Duodenal mucosa (tissue), 2 donors: ENCODE measurements around the gene RICTOR.
A peak's percentile ranks its signal among the peaks of the same experiment; 100 is the strongest.
"Not testable (repeated sequence)": the region's sequence is repeated elsewhere in the genome, so short reads cannot be mapped to it uniquely, and the experiment has no call there.

Source experiments
- H3K27ac ChIP-seq: one replicate; pipeline ENCODE4 v1.7.0; 2013; ENCODE audit warnings: low read depth, low read length
- H3K27me3 ChIP-seq, 2 donors: one replicate each; pipeline ENCODE4 v1.7.0; 2013; ENCODE audit warnings: low read length in 2 of 2, control low read depth in 1 of 2; ENCODE audit not compliant: insufficient read depth in 2 of 2, control insufficient read depth in 1 of 2
- H3K36me3 ChIP-seq, 2 donors: one replicate each; pipeline ENCODE4 v1.7.0; 2013; ENCODE audit warnings: low read length in 2 of 2, control low read depth in 1 of 2; ENCODE audit not compliant: insufficient read depth in 2 of 2, control insufficient read depth in 1 of 2
- H3K4me1 ChIP-seq, 2 donors: one replicate each; pipeline ENCODE4 v1.7.0; 2013; ENCODE audit warnings: low read length in 2 of 2, control low read depth in 1 of 2; ENCODE audit not compliant: insufficient read depth in 2 of 2, control insufficient read depth in 1 of 2
- H3K4me3 ChIP-seq, 2 donors: one replicate each; pipeline ENCODE4 v1.7.0; 2013; ENCODE audit warnings: low read length in 2 of 2, low read depth in 1 of 2
- H3K9ac ChIP-seq, 2 donors: one replicate each; pipeline ENCODE4 v1.7.0; 2013; ENCODE audit warnings: low read length in 2 of 2, low read depth in 1 of 2
- H3K9me3 ChIP-seq, 2 donors: one replicate each; pipeline ENCODE4 v1.7.0; 2013; ENCODE audit warnings: low read length in 2 of 2, control low read depth in 1 of 2; ENCODE audit not compliant: control insufficient read depth in 1 of 2

The RICTOR gene

DNA sequence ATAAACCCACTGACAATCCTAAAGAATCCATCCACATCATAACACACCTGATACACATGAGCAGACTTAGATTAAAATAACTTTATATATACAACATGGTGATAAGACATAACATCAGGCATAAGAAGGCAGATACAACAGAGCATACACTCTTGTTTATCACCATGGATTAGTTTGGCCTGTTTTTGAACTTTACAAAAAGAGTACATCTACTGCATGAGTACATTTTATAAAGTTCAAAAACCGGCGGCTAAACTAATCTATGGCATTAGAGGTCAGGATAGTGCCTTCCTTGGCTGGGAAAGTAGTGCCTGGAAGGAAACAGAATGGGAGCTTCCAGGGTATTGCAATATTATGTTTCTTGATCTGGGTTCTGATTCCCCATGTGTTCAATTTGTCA, 15.1 kb downstream of the RICTOR start:
- no peaks in the 10 kb centered on the region for H3K9me3 ChIP-seq
- no peak overlapping the region for H3K4me3 ChIP-seq
- H3K27me3 ChIP-seq: no peaks in the 10 kb centered on the region
- no peak overlapping the region for H3K27ac ChIP-seq
- H3K9ac ChIP-seq: no peak overlapping the region
- H3K36me3 ChIP-seq: no peaks in the 10 kb centered on the region
- H3K4me1 ChIP-seq: peaks cover 18 to 19% of the 10 kb centered on the region in 2 donors

GRCh38 chr5:39058178-39058921, 15.8 kb downstream of the RICTOR start:
- no peaks in the 10 kb centered on the region for H3K27me3 ChIP-seq
- no peaks in the 10 kb centered on the region for H3K36me3 ChIP-seq
- peaks cover 14 to 17% of the 10 kb centered on the region in 2 donors for H3K4me1 ChIP-seq
- no peak overlapping the region for H3K9ac ChIP-seq
- no peaks in the 10 kb centered on the region for H3K9me3 ChIP-seq
- no peak overlapping the region for H3K27ac ChIP-seq
- peak overlapping the region; percentile 58 for H3K4me3 ChIP-seq

- H3K4me1 ChIP-seq: peaks cover 9 to 12% of the 10 kb centered on the region in 2 donors
- H3K9me3 ChIP-seq: no peaks in the 10 kb centered on the region
- H3K4me3 ChIP-seq: peak overlapping the region; percentile 58
- H3K9ac ChIP-seq: no peak overlapping the region
- H3K36me3 ChIP-seq: no peaks in the 10 kb centered on the region
- H3K27ac ChIP-seq: no peak overlapping the region
- no peaks in the 10 kb centered on the region for H3K27me3 ChIP-seq
Measured at GRCh38 chr5:39057734-39058133, 16.5 kb downstream of the RICTOR start.

GRCh38 chr5:39055768-39056398, 18.3 kb downstream of the RICTOR start:
- Histone ChIP-seq H3K9ac (no peak overlapping the region), H3K36me3 (no peaks in the 10 kb centered on the region), H3K4me1 (peaks cover 4 to 6% of the 10 kb centered on the region in 2 donors), H3K9me3 (no peaks in the 10 kb centered on the region), H3K4me3 (no peak overlapping the region), H3K27me3 (no peaks in the 10 kb centered on the region), H3K27ac (no peak overlapping the region)

GRCh38 chr5:39055027-39055767, 19.0 kb downstream of the RICTOR start:
- Histone ChIP-seq H3K9me3 (no peaks in the 10 kb centered on the region), H3K4me3 (no peak overlapping the region), H3K9ac (no peak overlapping the region), H3K36me3 (no peaks in the 10 kb centered on the region), H3K27ac (no peak overlapping the region), H3K4me1 (peaks cover 4 to 6% of the 10 kb centered on the region in 2 donors), H3K27me3 (no peaks in the 10 kb centered on the region)

GRCh38 chr5:39053189-39053588, 21.0 kb downstream of the RICTOR start:
- no peak overlapping the region for H3K27ac ChIP-seq
- H3K36me3 ChIP-seq: no peaks in the 10 kb centered on the region
- no peak overlapping the region for H3K9ac ChIP-seq
- no peaks in the 10 kb centered on the region for H3K27me3 ChIP-seq
- no peak overlapping the region for H3K4me3 ChIP-seq
- peaks cover 0 to 6% of the 10 kb centered on the region in 2 donors for H3K4me1 ChIP-seq
- no peaks in the 10 kb centered on the region for H3K9me3 ChIP-seq

GRCh38 chr5:39052141-39052540, 22.1 kb downstream of the RICTOR start:
- Histone ChIP-seq H3K27me3 (no peaks in the 10 kb centered on the region), H3K36me3 (no peaks in the 10 kb centered on the region), H3K9ac (no peak overlapping the region), H3K9me3 (no peaks in the 10 kb centered on the region), H3K4me1 (peaks cover 0 to 6% of the 10 kb centered on the region in 2 donors), H3K27ac (no peak overlapping the region), H3K4me3 (no peak overlapping the region)

- Histone ChIP-seq H3K9me3 (no peaks in the 10 kb centered on the region), H3K4me3 (no peak overlapping the region), H3K4me1 (no peaks in the 10 kb centered on the region), H3K27me3 (no peaks in the 10 kb centered on the region), H3K9ac (no peak overlapping the region), H3K36me3 (no peaks in the 10 kb centered on the region), H3K27ac (no peak overlapping the region)
Measured at GRCh38 chr5:39049315-39049714, 24.9 kb downstream of the RICTOR start.

DNA sequence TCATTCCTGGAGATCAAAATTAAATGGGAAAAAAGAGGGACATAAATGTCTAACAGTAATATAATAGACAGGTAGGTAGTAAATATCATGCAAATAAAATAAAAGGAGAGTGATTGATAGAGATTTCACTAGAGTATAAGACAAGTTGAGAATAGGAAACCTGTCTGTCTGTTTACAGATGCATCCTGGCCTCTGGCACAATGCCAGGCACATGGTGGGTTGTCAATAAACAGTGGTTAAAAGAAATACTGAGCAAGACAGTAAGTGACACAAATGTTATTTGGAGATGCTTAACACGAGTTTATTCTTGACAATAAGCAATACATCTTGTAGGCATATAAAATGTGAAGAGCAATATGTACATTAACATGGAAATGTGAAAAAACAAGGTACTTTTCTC, 33.3 kb downstream of the RICTOR start:
- no peaks in the 10 kb centered on the region for H3K27me3 ChIP-seq
- no peak overlapping the region for H3K9ac ChIP-seq
- peaks cover 0 to 8% of the 10 kb centered on the region in 2 donors for H3K4me1 ChIP-seq
- no peak overlapping the region for H3K27ac ChIP-seq
- H3K36me3 ChIP-seq: no peaks in the 10 kb centered on the region
- H3K4me3 ChIP-seq: no peak overlapping the region
- no peaks in the 10 kb centered on the region for H3K9me3 ChIP-seq

- not testable (repeated sequence) for H3K4me3 ChIP-seq, H3K4me1 ChIP-seq, H3K27me3 ChIP-seq, H3K36me3 ChIP-seq, H3K9ac ChIP-seq, H3K27ac ChIP-seq, H3K9me3 ChIP-seq
Measured at GRCh38 chr5:39034493-39034892, 39.7 kb downstream of the RICTOR start.
